ENCODE data around the gene SH3RF3. TPM values are rescaled to one million over a fixed set of nuclear protein-coding genes. Genes with fewer than 3 reads are reported as not detected.

The SH3RF3 gene
- total RNA-seq, 6 donors from 2014 or later, result 4.1 to 21.0 (median 8.0) TPM

DNA sequence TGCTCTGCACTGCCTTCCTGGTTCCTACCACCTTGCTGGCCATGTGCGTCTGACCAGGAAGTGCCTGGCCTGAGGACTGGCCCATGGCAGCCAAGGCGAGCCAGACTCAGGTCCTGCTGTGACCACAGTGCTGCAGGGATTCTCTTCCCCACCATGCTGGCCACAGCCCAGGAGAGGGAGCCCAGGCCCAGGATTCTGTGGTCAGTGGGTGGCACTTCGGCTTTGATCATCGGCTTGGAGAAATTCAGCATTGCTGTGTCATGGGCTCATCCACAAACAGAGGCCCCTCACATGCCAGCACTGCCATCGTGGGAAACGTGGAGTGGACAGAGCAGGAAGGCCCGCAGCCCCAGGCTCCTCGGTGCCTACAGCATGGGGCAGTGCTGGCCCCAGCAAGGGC, 273.2 kb downstream of the SH3RF3 start:
- 78 to 85% methylated on average over 6 to 8 of the region's 8 CpGs for WGBS, 2 donors
- no peak for ATAC-seq (ENCODE audit: low FRiP score in 2 of 2)

DNA sequence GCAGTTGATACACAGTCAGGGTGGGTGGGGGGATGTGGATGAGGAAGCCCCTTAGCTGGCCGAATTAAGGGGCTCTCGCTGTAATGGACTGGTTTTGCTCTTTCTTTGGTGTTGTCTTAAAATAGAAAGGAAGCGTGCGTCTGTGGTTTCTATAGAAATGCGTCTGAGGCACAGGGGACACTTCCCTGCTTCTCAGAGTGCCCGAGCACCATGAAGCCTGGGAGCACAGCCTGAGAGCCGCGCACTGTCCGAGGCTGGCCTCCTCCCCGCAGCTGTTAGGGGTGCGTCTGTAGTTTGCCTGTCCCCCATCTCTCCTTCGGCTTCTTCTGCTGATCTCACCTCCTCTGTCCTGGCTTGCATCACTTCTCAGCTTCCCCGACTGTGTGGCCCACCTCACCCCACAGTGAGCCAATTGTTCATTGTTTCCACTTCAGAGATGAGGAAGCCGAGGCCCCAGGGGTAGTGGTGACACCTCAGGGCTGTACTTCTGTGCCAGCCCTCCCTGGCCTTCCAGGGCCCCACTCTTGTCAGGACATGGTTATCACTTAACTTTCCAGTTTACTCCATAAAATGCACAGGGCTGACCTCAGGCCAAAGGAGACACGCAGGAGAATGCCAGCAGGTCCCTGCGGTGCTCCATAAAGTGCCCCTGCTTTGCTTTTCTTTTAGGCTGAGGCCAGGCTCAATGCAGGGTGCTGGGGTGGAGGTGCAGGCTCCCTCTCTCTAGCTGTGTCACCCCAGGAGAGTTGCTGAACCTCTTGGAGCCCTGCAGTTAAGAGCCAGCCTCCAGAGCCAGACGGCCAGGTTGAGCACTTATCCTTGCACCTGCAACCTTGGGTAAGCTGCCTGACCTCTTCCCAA, 274.2 kb downstream of the SH3RF3 start:
- TF ChIP-seq EP300 (IDR thresholded peaks at IDR 0.05) (no peak), POLR2A (IDR thresholded peaks at IDR 0.05) (no peak), POLR2AphosphoS5 (IDR thresholded peaks at IDR 0.05) (no peak)
- TF ChIP-seq, protein P1, sequence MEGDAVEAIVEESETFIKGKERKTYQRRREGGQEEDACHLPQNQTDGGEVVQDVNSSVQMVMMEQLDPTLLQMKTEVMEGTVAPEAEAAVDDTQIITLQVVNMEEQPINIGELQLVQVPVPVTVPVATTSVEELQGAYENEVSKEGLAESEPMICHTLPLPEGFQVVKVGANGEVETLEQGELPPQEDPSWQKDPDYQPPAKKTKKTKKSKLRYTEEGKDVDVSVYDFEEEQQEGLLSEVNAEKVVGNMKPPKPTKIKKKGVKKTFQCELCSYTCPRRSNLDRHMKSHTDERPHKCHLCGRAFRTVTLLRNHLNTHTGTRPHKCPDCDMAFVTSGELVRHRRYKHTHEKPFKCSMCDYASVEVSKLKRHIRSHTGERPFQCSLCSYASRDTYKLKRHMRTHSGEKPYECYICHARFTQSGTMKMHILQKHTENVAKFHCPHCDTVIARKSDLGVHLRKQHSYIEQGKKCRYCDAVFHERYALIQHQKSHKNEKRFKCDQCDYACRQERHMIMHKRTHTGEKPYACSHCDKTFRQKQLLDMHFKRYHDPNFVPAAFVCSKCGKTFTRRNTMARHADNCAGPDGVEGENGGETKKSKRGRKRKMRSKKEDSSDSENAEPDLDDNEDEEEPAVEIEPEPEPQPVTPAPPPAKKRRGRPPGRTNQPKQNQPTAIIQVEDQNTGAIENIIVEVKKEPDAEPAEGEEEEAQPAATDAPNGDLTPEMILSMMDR (IDR thresholded peaks at IDR 0.05), result no peak
- Histone ChIP-seq H3K4me1 (no peaks in the 10 kb centered on the region), H3K4me3 (no peak overlapping the region), H3K27me3 (no peaks in the 10 kb centered on the region), H3K36me3 (peaks cover 0 to 13% (median 0%) of the 10 kb centered on the region in 4 donors), H3K27ac (no peak overlapping the region), H3K9me3 (no peaks in the 10 kb centered on the region)
- DNase-seq, result no peak
- WGBS, 2 donors, result 75 to 81% methylated on average over 17 of the region's 17 CpGs
- ATAC-seq (ENCODE audit: low FRiP score in 2 of 2), result no peak

More for the DNA sequence above, 273.2 kb downstream of the SH3RF3 start:
- peaks cover 0 to 13% (median 0%) of the 10 kb centered on the region in 4 donors for H3K36me3 ChIP-seq
- H3K27me3 ChIP-seq, result no peaks in the 10 kb centered on the region
- no peak overlapping the region for H3K27ac ChIP-seq
- TF ChIP-seq, protein P1 (IDR thresholded peaks at IDR 0.05), result no peak
- no peak for TF ChIP-seq EP300 (IDR thresholded peaks at IDR 0.05)
- TF ChIP-seq POLR2AphosphoS5 (IDR thresholded peaks at IDR 0.05), result no peak
- TF ChIP-seq POLR2A (IDR thresholded peaks at IDR 0.05), result no peak
- DNase-seq, result no peak
- no peaks in the 10 kb centered on the region for H3K9me3 ChIP-seq
- no peaks in the 10 kb centered on the region for H3K4me1 ChIP-seq
- no peak overlapping the region for H3K4me3 ChIP-seq

DNA sequence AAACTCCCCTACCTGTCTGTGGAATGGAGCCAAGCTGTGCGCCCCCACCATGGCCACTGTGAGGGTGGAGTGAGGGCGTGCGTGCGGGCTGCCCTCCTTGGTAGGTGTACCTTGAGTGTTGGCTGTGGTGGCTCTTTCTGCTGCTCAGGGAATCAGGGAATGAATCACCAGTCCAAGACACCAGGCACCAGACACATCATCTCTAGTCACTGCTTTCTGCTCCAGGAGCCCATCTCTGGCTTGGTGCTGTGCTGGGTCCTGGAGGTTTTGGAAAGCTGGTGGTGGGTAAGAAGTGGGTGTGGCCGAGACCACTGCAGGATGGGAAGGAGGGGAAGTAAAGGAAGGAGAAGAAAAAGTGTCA, 274.8 kb downstream of the SH3RF3 start:
- no peak overlapping the region for H3K27ac ChIP-seq
- no peak for TF ChIP-seq POLR2AphosphoS5 (IDR thresholded peaks at IDR 0.05)
- TF ChIP-seq POLR2A (IDR thresholded peaks at IDR 0.05), result no peak
- TF ChIP-seq, protein P1 (IDR thresholded peaks at IDR 0.05), result no peak
- TF ChIP-seq EP300 (IDR thresholded peaks at IDR 0.05), result no peak
- H3K9me3 ChIP-seq, result no peaks in the 10 kb centered on the region
- DNase-seq (no peak), ATAC-seq (ENCODE audit: low FRiP score in 2 of 2) (no peak)
- H3K4me1 ChIP-seq, result no peaks in the 10 kb centered on the region
- no peak overlapping the region for H3K4me3 ChIP-seq
- 85 to 89% methylated on average over 5 of the region's 5 CpGs for WGBS, 2 donors
- H3K36me3 ChIP-seq, result peaks cover 0 to 12% (median 0%) of the 10 kb centered on the region in 4 donors
- H3K27me3 ChIP-seq, result no peaks in the 10 kb centered on the region

DNA sequence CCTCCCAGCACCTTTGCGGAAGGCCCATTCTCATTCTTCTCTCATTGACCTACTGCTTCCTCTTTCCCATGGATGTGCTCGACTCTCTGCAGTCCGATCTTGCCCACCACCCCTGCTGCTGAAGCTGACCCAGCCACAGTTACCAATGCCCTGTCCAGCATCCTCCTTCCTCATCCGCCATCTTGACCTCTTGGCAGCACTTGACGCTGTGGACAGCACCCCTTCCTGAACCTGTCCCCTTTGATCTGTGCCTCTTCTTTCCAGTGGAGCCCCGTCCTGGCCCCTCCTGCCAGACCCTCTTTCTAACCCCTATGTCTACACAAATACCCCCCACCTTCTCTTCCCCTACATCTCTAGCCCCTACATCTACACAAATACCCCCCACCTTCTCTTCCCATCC, 275.7 kb downstream of the SH3RF3 start:
- no peak for ATAC-seq (ENCODE audit: low FRiP score in 2 of 2)

More for the DNA sequence above, 275.7 kb downstream of the SH3RF3 start:
- Histone ChIP-seq H3K27me3 (no peaks in the 10 kb centered on the region), H3K4me3 (no peak overlapping the region), H3K27ac (no peak overlapping the region), H3K36me3 (peaks cover 0 to 10% (median 0%) of the 10 kb centered on the region in 4 donors), H3K4me1 (no peaks in the 10 kb centered on the region), H3K9me3 (no peaks in the 10 kb centered on the region)
- WGBS, 2 donors, result 89 to 95% methylated on average over 6 of the region's 6 CpGs
- no peak for DNase-seq
- no peak for TF ChIP-seq POLR2AphosphoS5 (IDR thresholded peaks at IDR 0.05)
- TF ChIP-seq, protein P1 (IDR thresholded peaks at IDR 0.05), result no peak

Data from upper lobe of left lung (tissue), 6 donors.